HepG2 (cell line): ENCODE measurements around the gene CTDSP1. TPM values are rescaled to one million over a fixed set of nuclear protein-coding genes. Genes with fewer than 3 reads are reported as not detected.

Source experiments
- HMG20B ChIP-seq: conservative IDR thresholded peaks from 2 replicates; pipeline ENCODE4 v1.6.1; 2016; ENCODE audit warnings: missing genetic modification reagents, missing compliant biosample characterization
- MTA1 ChIP-seq: sonication (generic); formaldehyde crosslinking; IDR thresholded peaks from 2 replicates; pipeline ENCODE4 v1.4.0; 2020; ENCODE audit warnings: missing genetic modification reagents, mild to moderate bottlenecking, borderline replicate concordance
- MZF1 ChIP-seq: sonication (generic); formaldehyde crosslinking; IDR thresholded peaks from 2 replicates; pipeline ENCODE4 v1.8.1; 2023; ENCODE audit warnings: mild to moderate bottlenecking, missing genetic modification reagents, borderline replicate concordance
- NFE2 ChIP-seq: sonication (generic); formaldehyde crosslinking; IDR thresholded peaks from 2 replicates; pipeline ENCODE4 v1.4.0; 2020; ENCODE audit warnings: missing genetic modification reagents
- NFE2L2 ChIP-seq: fragments of 150-350 bp; IDR thresholded peaks from 2 replicates; pipeline ENCODE4 v1.6.1; 2014; ENCODE audit warnings: low read length
- PHF5A ChIP-seq: IDR thresholded peaks from one replicate; pipeline ENCODE4 v1.6.1; 2018; ENCODE audit warnings: low read depth, missing genetic modification reagents; ENCODE audit not compliant: unreplicated experiment
- RAD21 ChIP-seq: fragments of 450-650 bp; formaldehyde crosslinking; IDR thresholded peaks from 2 replicates; pipeline ENCODE4 v1.5.0; 2020; ENCODE audit warnings: mild to moderate bottlenecking
- RNF2 ChIP-seq: fragments of 450-650 bp; conservative IDR thresholded peaks from 2 replicates; pipeline ENCODE4 v1.6.1; 2016; ENCODE audit warnings: low read depth
- TEAD3 ChIP-seq: optimal IDR thresholded peaks from 2 replicates; pipeline ENCODE3; 2016; ENCODE audit warnings: borderline replicate concordance
- ZBTB7A ChIP-seq: sonication (generic); formaldehyde crosslinking; IDR thresholded peaks from 2 replicates; pipeline ENCODE4 v1.8.0; 2022; ENCODE audit warnings: mild to moderate bottlenecking, missing genetic modification reagents
- ZNF264 ChIP-seq: sonication (generic); formaldehyde crosslinking; IDR thresholded peaks from 2 replicates; pipeline ENCODE4 v1.4.0; 2020; ENCODE audit warnings: missing genetic modification reagents
- ZNF354B ChIP-seq: sonication (generic); formaldehyde crosslinking; IDR thresholded peaks from 2 replicates; pipeline ENCODE4 v1.8.0; 2022; ENCODE audit warnings: mild to moderate bottlenecking, missing genetic modification reagents
- ZNF558 ChIP-seq: sonication (generic); formaldehyde crosslinking; IDR thresholded peaks from 2 replicates; pipeline ENCODE4 v1.9.0; 2022; ENCODE audit warnings: mild to moderate bottlenecking, missing genetic modification reagents, borderline replicate concordance
- ZNF564 ChIP-seq: sonication (generic); formaldehyde crosslinking; IDR thresholded peaks from 2 replicates; pipeline ENCODE4 v1.8.1; 2023; ENCODE audit warnings: mild to moderate bottlenecking, missing genetic modification reagents
- ZNF781 ChIP-seq: sonication (generic); formaldehyde crosslinking; IDR thresholded peaks from 2 replicates; pipeline ENCODE4 v1.5.1; 2020; ENCODE audit warnings: borderline replicate concordance, mild to moderate bottlenecking, missing genetic modification reagents; ENCODE audit errors: not compliant biosample characterization
- ZNF878 ChIP-seq: sonication (generic); formaldehyde crosslinking; IDR thresholded peaks from 2 replicates; pipeline ENCODE4 v1.8.1; 2023; ENCODE audit warnings: mild to moderate bottlenecking, missing genetic modification reagents, moderate library complexity
- ZNF891 ChIP-seq: sonication (generic); formaldehyde crosslinking; IDR thresholded peaks from 2 replicates; pipeline ENCODE4 v1.5.0; 2020; ENCODE audit warnings: mild to moderate bottlenecking, missing genetic modification reagents
- polyA plus RNA-seq, 8 experiments: library from polyadenylated mRNA; depleted of rRNA in 3 of 8; stranded (reverse) in 7 of 8; unstranded in 1 of 8; fragments of >200 nt; fragmentation: Illumina TruSeq in 4 of 8; extraction: Trizol in 4 of 8; gene quantifications; 2 replicates each; pipeline versions ENCODE4 v1.2.1 to v1.2.3, GENCODE V29; 2011 to 2016; ENCODE audit warnings: low read depth in 4 of 8, missing spikeins in 1 of 8, mixed read lengths in 1 of 8; ENCODE audit not compliant: insufficient read depth in 1 of 8
- total RNA-seq, 5 experiments: library from RNA; depleted of rRNA; stranded (reverse); fragments of >200 nt; fragmentation: Illumina TruSeq; extraction: Trizol; gene quantifications; 2 replicates each; pipeline ENCODE4 v1.2.3, GENCODE V29; 2016; ENCODE audit warnings: low read depth in 1 of 5
- TF ChIP-seq, protein P1 (sequence below): IDR thresholded peaks from 2 replicates; pipeline ENCODE4 v1.6.1; 2016; ENCODE audit warnings: missing genetic modification reagents, missing compliant biosample characterization
- TF ChIP-seq, protein P2 (sequence below): sonication (generic); formaldehyde crosslinking; IDR thresholded peaks from 2 replicates; pipeline ENCODE4 v1.5.1; 2020; ENCODE audit warnings: missing genetic modification reagents, mild to moderate bottlenecking, borderline replicate concordance
- TF ChIP-seq, protein P3 (sequence below): sonication (generic); formaldehyde crosslinking; IDR thresholded peaks from 2 replicates; pipeline ENCODE4 v1.4.0; 2020; ENCODE audit warnings: mild to moderate bottlenecking, missing genetic modification reagents
- TF ChIP-seq, protein P4 (sequence below): sonication (generic); formaldehyde crosslinking; IDR thresholded peaks from 2 replicates; pipeline ENCODE4 v1.4.0; 2020; ENCODE audit warnings: mild to moderate bottlenecking, low read depth, missing genetic modification reagents
- TF ChIP-seq, protein P5 (sequence below): sonication (generic); formaldehyde crosslinking; IDR thresholded peaks from 2 replicates; pipeline ENCODE4 v1.5.0; 2020; ENCODE audit warnings: mild to moderate bottlenecking, missing genetic modification reagents
- TF ChIP-seq, protein P6 (sequence below): sonication (generic); formaldehyde crosslinking; IDR thresholded peaks from 2 replicates; pipeline ENCODE4 v1.9.0; 2022; ENCODE audit warnings: missing genetic modification reagents, mild to moderate bottlenecking, borderline replicate concordance

Gene CTDSP1
- total and polyA plus RNA-seq, 2 of the 13 experiments (the other 11 are each of a cell fraction or from before 2014, with no cell fraction given) = 91.0 to 268 TPM

DNA sequence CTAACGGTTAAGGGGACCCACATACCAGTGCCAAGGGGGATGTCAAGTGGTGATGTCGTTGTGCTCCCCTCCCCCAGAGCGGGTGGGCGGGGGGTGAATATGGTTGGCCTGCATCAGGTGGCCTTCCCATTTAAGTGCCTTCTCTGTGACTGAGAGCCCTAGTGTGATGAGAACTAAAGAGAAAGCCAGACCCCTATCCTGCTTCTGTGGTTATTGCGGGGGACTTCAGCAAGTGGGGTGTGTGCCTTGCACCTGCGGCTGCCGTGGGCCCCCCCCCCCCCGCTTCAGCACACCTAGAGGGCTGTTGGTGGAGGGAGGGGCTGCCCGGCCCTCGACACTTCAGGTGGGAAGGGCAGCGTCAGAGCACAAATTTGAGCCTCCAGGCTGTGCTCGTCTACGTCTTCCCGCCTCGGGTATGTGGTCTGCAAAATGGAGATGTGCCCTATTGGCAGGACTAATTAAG lies 6.1 kb downstream of the CTDSP1 start (continued):
- TF ChIP-seq, protein P1, sequence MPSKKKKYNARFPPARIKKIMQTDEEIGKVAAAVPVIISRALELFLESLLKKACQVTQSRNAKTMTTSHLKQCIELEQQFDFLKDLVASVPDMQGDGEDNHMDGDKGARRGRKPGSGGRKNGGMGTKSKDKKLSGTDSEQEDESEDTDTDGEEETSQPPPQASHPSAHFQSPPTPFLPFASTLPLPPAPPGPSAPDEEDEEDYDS (CRISPR knock-in tag) = no peak
- TF ChIP-seq ZNF264 (CRISPR knock-in tag) (no peak; the same call in 1 of the 2 replicates), ZNF781 (CRISPR knock-in tag) (no peak), RAD21 (CRISPR knock-in tag) (no peak; the same call in 1 of the 2 replicates), ZBTB7A (CRISPR knock-in tag) (no peak; the same call in none of the 2 replicates), NFE2L2 (no peak), HMG20B (CRISPR knock-in tag) (no peak), TEAD3 (CRISPR knock-in tag) (no peak), ZNF564 (CRISPR knock-in tag) (peak; percentile 68), MZF1 (CRISPR knock-in tag) (no peak; the same call in 1 of the 2 replicates), NFE2 (CRISPR knock-in tag) (no peak), ZNF891 (CRISPR knock-in tag) (no peak; the same call in 1 of the 2 replicates), ZNF878 (peak; percentile 67; the same call in 1 of the 2 replicates), ZNF558 (CRISPR knock-in tag) (no peak), PHF5A (no peak), ZNF354B (CRISPR knock-in tag) (no peak), MTA1 (CRISPR knock-in tag) (peak; percentile 77), RNF2 (no peak)
- TF ChIP-seq, protein P2, sequence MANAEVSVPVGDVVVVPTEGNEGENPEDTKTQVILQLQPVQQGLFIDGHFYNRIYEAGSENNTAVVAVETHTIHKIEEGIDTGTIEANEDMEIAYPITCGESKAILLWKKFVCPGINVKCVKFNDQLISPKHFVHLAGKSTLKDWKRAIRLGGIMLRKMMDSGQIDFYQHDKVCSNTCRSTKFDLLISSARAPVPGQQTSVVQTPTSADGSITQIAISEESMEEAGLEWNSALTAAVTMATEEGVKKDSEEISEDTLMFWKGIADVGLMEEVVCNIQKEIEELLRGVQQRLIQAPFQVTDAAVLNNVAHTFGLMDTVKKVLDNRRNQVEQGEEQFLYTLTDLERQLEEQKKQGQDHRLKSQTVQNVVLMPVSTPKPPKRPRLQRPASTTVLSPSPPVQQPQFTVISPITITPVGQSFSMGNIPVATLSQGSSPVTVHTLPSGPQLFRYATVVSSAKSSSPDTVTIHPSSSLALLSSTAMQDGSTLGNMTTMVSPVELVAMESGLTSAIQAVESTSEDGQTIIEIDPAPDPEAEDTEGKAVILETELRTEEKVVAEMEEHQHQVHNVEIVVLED (CRISPR knock-in tag) = no peak
- TF ChIP-seq, protein P3, sequence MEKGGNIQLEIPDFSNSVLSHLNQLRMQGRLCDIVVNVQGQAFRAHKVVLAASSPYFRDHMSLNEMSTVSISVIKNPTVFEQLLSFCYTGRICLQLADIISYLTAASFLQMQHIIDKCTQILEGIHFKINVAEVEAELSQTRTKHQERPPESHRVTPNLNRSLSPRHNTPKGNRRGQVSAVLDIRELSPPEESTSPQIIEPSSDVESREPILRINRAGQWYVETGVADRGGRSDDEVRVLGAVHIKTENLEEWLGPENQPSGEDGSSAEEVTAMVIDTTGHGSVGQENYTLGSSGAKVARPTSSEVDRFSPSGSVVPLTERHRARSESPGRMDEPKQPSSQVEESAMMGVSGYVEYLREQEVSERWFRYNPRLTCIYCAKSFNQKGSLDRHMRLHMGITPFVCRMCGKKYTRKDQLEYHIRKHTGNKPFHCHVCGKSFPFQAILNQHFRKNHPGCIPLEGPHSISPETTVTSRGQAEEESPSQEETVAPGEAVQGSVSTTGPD = no peak
- TF ChIP-seq, protein P4, sequence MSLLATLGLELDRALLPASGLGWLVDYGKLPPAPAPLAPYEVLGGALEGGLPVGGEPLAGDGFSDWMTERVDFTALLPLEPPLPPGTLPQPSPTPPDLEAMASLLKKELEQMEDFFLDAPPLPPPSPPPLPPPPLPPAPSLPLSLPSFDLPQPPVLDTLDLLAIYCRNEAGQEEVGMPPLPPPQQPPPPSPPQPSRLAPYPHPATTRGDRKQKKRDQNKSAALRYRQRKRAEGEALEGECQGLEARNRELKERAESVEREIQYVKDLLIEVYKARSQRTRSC = no peak
- TF ChIP-seq, protein P5, sequence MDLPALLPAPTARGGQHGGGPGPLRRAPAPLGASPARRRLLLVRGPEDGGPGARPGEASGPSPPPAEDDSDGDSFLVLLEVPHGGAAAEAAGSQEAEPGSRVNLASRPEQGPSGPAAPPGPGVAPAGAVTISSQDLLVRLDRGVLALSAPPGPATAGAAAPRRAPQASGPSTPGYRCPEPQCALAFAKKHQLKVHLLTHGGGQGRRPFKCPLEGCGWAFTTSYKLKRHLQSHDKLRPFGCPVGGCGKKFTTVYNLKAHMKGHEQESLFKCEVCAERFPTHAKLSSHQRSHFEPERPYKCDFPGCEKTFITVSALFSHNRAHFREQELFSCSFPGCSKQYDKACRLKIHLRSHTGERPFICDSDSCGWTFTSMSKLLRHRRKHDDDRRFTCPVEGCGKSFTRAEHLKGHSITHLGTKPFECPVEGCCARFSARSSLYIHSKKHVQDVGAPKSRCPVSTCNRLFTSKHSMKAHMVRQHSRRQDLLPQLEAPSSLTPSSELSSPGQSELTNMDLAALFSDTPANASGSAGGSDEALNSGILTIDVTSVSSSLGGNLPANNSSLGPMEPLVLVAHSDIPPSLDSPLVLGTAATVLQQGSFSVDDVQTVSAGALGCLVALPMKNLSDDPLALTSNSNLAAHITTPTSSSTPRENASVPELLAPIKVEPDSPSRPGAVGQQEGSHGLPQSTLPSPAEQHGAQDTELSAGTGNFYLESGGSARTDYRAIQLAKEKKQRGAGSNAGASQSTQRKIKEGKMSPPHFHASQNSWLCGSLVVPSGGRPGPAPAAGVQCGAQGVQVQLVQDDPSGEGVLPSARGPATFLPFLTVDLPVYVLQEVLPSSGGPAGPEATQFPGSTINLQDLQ (CRISPR knock-in tag) = no peak; the same call in 1 of the 2 replicates
- TF ChIP-seq, protein P6, sequence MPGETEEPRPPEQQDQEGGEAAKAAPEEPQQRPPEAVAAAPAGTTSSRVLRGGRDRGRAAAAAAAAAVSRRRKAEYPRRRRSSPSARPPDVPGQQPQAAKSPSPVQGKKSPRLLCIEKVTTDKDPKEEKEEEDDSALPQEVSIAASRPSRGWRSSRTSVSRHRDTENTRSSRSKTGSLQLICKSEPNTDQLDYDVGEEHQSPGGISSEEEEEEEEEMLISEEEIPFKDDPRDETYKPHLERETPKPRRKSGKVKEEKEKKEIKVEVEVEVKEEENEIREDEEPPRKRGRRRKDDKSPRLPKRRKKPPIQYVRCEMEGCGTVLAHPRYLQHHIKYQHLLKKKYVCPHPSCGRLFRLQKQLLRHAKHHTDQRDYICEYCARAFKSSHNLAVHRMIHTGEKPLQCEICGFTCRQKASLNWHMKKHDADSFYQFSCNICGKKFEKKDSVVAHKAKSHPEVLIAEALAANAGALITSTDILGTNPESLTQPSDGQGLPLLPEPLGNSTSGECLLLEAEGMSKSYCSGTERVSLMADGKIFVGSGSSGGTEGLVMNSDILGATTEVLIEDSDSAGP (CRISPR knock-in tag) = peak; percentile 67; the same call in 1 of the 2 replicates
